Kidney (tissue), 14 donors: ENCODE results near the gene LHB. TPM values are rescaled to one million over a fixed set of nuclear protein-coding genes. Genes with fewer than 3 reads are reported as not detected.
"Not testable (repeated sequence)": the region's sequence is repeated elsewhere in the genome, so short reads cannot be mapped to it uniquely, and the experiment has no call there.

Source experiments
- DNase-seq, 5 donors: peaks; one replicate each; pipeline ENCODE4 v3.0.0-alpha.2; 2013 to 2020
- FAIRE-seq: peaks from 2 replicates; lab custom pipeline; 2012; peaks lifted over from hg19 to GRCh38; lab: Jason Lieb, UNC
- H3K27ac ChIP-seq, 2 donors: one replicate each; pipeline ENCODE4 v1.7.0; 2013; ENCODE audit warnings: low read depth in 2 of 2, low read length in 2 of 2, inconsistent platforms in 1 of 2
- H3K27me3 ChIP-seq: one replicate; pipeline ENCODE4 v1.7.1; 2013; ENCODE audit warnings: low read length, inconsistent platforms; ENCODE audit not compliant: control insufficient read depth, insufficient read depth
- H3K36me3 ChIP-seq, 3 donors: one replicate each; pipeline versions ENCODE4 v1.7.0 to v1.7.1; 2013; ENCODE audit warnings: low read length in 3 of 3, control low read depth in 1 of 3, inconsistent platforms in 1 of 3; ENCODE audit not compliant: insufficient read depth in 3 of 3, control insufficient read depth in 2 of 3
- H3K4me1 ChIP-seq, 3 donors: one replicate each; pipeline versions ENCODE4 v1.7.0 to v1.7.1; 2013; ENCODE audit warnings: low read length in 3 of 3, inconsistent platforms in 1 of 3, low read depth in 1 of 3; ENCODE audit not compliant: control insufficient read depth in 2 of 3, insufficient read depth in 2 of 3
- H3K4me3 ChIP-seq, 3 donors: one replicate each; pipeline versions ENCODE4 v1.7.0 to v1.8.1; 2013; ENCODE audit warnings: low read length in 3 of 3, control low read depth in 1 of 3, inconsistent platforms in 1 of 3
- H3K9ac ChIP-seq, 3 donors: one replicate each; pipeline versions ENCODE4 v1.7.0 to v1.7.1; 2013; ENCODE audit warnings: low read length in 3 of 3, control low read depth in 1 of 3, inconsistent platforms in 1 of 3
- H3K9me3 ChIP-seq, 3 donors: one replicate each; pipeline versions ENCODE4 v1.7.0 to v1.7.1; 2013; ENCODE audit warnings: low read length in 3 of 3, control low read depth in 1 of 3, inconsistent platforms in 1 of 3; ENCODE audit not compliant: control insufficient read depth in 2 of 3, insufficient read depth in 1 of 3
- CTCF ChIP-seq: IDR thresholded peaks from 3 replicates; pipeline ENCODE4 v1.5.1; 2012; ENCODE audit warnings: mild to moderate bottlenecking, moderate library complexity, borderline replicate concordance; ENCODE audit not compliant: insufficient read depth; ENCODE audit errors: extremely low read depth
- intact Hi-C: fragments of 100-400 bp; cut with DNase I; formaldehyde crosslinking; loops from one replicate; pipeline ENCODE4 v1.11.1; 2022
- polyA plus RNA-seq: library from polyadenylated mRNA; stranded (reverse); fragments of 350-450 nt; fragmentation: Illumina TruSeq; extraction: RNeasy Lipid Tissue Mini Kit (QIAGEN cat#74804); gene quantifications from one replicate; pipeline ENCODE4 v1.2.3, GENCODE V29; 2014; ENCODE audit warnings: low read depth, low replicate concordance; ENCODE audit not compliant: insufficient read depth
- total RNA-seq: library from RNA; stranded (reverse); fragmentation: NEBNext Ultra II Directional; extraction: Animal tissue kit (Norgen Biotek cat#: 25700); gene quantifications from one replicate; pipeline ENCODE4 v1.2.1, GENCODE V29; 2021
- donor health status: control.
- donor health status: control.
- donor health status: control.
- donor health status: control.
- donor health status: control.
- donor health status: DM: yes; HTN: yes; CAD: no.
- donor health status: Normal renal cell carcinoma (clear cell type).

The LHB gene
- total and polyA plus RNA-seq, 2 donors from 2014 or later = not detected

GRCh38 chr19:49019242-49019932 lies 2.5 kb upstream of the LHB start:
- peak overlapping the region in 2 of 3 donors; percentile 14 to 46 for H3K4me3 ChIP-seq
- H3K4me1 ChIP-seq = peaks cover 0 to 6% (median 0%) of the 10 kb centered on the region in 3 donors
- FAIRE-seq (no peak), DNase-seq (peak in 4 of 5 donors; percentile 69 to 82 (median 75))
- intact Hi-C loops = no loop called here
- no peak for TF ChIP-seq CTCF
- no peaks in the 10 kb centered on the region for H3K36me3 ChIP-seq
- H3K27me3 ChIP-seq = no peaks in the 10 kb centered on the region
- H3K27ac ChIP-seq = no peak overlapping the region
- no peak overlapping the region for H3K9ac ChIP-seq
- H3K9me3 ChIP-seq = no peaks in the 10 kb centered on the region

- DNase-seq = peak in 2 of 5 donors; percentile 28 to 33
- intact Hi-C loops, FAIRE-seq, H3K27ac ChIP-seq, H3K4me1 ChIP-seq, H3K9me3 ChIP-seq, H3K36me3 ChIP-seq, H3K27me3 ChIP-seq: not testable (repeated sequence)
- Histone ChIP-seq H3K4me3 (peak overlapping the region in 2 of 3 donors; percentile 39 to 46), H3K9ac (peak overlapping the region in 1 of 3 donors; percentile 54)
Observed at GRCh38 chr19:49018388-49019241, 1.7 kb upstream of the LHB start.

GRCh38 chr19:49017666-49018351 lies 918 bp upstream of the LHB start:
- no peaks in the 10 kb centered on the region for H3K9me3 ChIP-seq
- H3K4me1 ChIP-seq = peaks cover 0 to 6% (median 0%) of the 10 kb centered on the region in 3 donors
- H3K4me3 ChIP-seq = peak overlapping the region in 2 of 3 donors; percentile 30 to 46
- H3K27me3 ChIP-seq = no peaks in the 10 kb centered on the region
- intact Hi-C loops = no loop called here
- DNase-seq = peak in 4 of 5 donors; percentile 67 to 82 (median 74)
- peak; percentile 28 for TF ChIP-seq CTCF
- H3K27ac ChIP-seq = no peak overlapping the region
- no peaks in the 10 kb centered on the region for H3K36me3 ChIP-seq
- FAIRE-seq = no peak
- H3K9ac ChIP-seq = no peak overlapping the region
